Calu3 (cell line): ENCODE results near the gene SMC4. TPM values are rescaled to one million over a fixed set of nuclear protein-coding genes. Genes with fewer than 3 reads are reported as not detected.

Experiments
- BruUV-seq: library from RNA; stranded (reverse); fragments of 400-500 nt; replicated peaks from 2 replicates; lab custom pipeline; 2021; lab: Mats Ljungman, UMichigan
- CTCF ChIA-PET: fragments of 300-600 bp; sonication (Branson Sonifier 250); formaldehyde crosslinking; loops from one replicate; lab custom pipeline; 2022; ENCODE audit warnings: antibody characterized with exemption; lab: Charles Lee
- DNase-seq: peaks from one replicate; pipeline ENCODE4 v3.0.0; 2022
- H3K27ac Mint-ChIP-seq: one replicate; pipeline ENCODE4 v1.8.0; 2022; ENCODE audit warnings: mixed read lengths; ENCODE audit not compliant: unreplicated experiment
- H3K27me3 Mint-ChIP-seq: one replicate; pipeline ENCODE4 v1.8.0; 2022; ENCODE audit warnings: mixed read lengths; ENCODE audit not compliant: unreplicated experiment
- H3K36me3 Mint-ChIP-seq: one replicate; pipeline ENCODE4 v1.8.0; 2022; ENCODE audit warnings: mild to moderate bottlenecking, moderate library complexity, mixed read lengths; ENCODE audit not compliant: insufficient read depth, unreplicated experiment
- H3K4me1 Mint-ChIP-seq: one replicate; pipeline ENCODE4 v1.8.0; 2022; ENCODE audit warnings: mild to moderate bottlenecking, low read depth, mixed read lengths; ENCODE audit not compliant: unreplicated experiment
- H3K4me3 Mint-ChIP-seq: one replicate; pipeline ENCODE4 v1.8.0; 2022; ENCODE audit warnings: mild to moderate bottlenecking, low read depth, moderate library complexity, mixed read lengths; ENCODE audit not compliant: unreplicated experiment
- H3K9me3 Mint-ChIP-seq: one replicate; pipeline ENCODE4 v1.8.0; 2022; ENCODE audit warnings: low read depth, mixed read lengths; ENCODE audit not compliant: unreplicated experiment
- intact Hi-C: fragments of 100-400 bp; cut with micrococcal nuclease; formaldehyde crosslinking; loops from one replicate; pipeline ENCODE4 v1.10.0; 2022; ENCODE audit not compliant: unreplicated experiment
- total RNA-seq: library from RNA; stranded (reverse); gene quantifications from 2 replicates; pipeline ENCODE4 v1.2.3, GENCODE V29; 2022
- TF ChIP-seq, protein P1 (sequence below): fragments of 200-600 bp; IDR thresholded peaks from one replicate; pipeline ENCODE4 v1.8.0; 2022; ENCODE audit warnings: antibody characterized with exemption; ENCODE audit not compliant: unreplicated experiment

The SMC4 gene
- total RNA-seq, 1 experiment from 2014 or later, result 256 TPM

DNA sequence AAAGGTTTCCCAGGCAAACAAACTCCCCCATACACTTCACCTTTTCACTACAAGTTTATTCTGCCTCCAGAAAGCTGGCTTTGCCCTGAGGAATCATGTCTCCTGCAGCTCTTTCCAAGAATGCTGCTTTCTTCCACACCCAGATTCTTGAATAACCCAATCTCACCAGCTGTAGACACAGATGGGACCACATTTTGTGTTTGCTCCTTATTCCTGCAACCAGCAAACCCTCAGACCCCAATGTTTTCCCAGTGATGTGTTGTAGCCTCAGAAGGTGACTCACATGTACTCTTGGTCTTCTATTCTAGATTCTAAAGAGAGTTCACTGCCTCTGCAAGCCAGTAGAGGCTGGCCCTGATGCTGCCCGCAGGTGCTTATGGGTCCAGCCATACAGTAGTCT lies 73.8 kb downstream of the SMC4 start:
- intact Hi-C loops, result no loop called here
- Mint-ChIP-seq H3K27me3 (peaks cover 13% of the 10 kb centered on the region), H3K36me3 (no peaks in the 10 kb centered on the region), H3K27ac (no peak overlapping the region), H3K9me3 (peaks cover 12% of the 10 kb centered on the region), H3K4me1 (no peaks in the 10 kb centered on the region), H3K4me3 (no peak overlapping the region)
- TF ChIP-seq, protein P1, sequence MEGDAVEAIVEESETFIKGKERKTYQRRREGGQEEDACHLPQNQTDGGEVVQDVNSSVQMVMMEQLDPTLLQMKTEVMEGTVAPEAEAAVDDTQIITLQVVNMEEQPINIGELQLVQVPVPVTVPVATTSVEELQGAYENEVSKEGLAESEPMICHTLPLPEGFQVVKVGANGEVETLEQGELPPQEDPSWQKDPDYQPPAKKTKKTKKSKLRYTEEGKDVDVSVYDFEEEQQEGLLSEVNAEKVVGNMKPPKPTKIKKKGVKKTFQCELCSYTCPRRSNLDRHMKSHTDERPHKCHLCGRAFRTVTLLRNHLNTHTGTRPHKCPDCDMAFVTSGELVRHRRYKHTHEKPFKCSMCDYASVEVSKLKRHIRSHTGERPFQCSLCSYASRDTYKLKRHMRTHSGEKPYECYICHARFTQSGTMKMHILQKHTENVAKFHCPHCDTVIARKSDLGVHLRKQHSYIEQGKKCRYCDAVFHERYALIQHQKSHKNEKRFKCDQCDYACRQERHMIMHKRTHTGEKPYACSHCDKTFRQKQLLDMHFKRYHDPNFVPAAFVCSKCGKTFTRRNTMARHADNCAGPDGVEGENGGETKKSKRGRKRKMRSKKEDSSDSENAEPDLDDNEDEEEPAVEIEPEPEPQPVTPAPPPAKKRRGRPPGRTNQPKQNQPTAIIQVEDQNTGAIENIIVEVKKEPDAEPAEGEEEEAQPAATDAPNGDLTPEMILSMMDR, result no peak
- no TSS peak for BruUV-seq
- no peak for DNase-seq
- CTCF ChIA-PET, result no interaction called here

DNA sequence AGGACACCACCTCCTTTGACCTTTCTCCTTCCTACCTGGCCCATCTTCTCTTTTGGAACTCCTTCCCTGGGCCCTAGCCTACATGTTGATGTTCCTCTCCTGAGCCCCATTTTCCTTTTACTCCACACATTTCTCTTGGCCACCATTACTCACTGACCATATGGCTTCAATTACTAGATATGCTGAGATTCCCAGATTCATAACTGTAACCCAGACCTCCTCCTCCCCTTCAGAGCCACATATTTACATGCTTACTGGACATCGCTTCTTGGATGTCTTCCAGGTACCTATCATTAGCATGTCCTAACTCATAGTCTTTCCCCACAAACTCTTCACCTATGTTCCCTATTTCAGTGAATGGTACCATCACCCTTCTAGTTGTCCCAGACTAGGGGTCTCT lies 74.5 kb downstream of the SMC4 start:
- BruUV-seq, result no TSS peak

DNA sequence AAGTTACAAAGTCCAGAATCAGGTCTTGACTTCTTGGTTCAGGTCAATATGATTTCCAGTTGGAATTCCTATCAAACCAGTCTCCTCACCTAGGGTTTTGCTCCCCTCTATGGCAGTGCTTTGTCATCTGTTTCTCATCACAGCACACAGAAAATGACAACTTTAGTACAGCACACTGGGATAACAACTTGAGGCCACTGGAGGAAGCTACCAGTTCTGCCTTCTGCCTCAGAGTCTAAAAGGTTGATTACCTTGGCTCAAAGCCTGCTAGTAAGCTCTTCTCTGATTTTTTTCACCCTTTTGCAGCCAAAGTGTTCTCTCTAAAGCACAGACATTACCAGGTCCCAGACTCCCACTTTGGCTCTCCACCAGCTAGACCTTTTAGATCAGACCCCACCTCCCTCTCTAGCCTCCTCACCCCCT lies 75.0 kb downstream of the SMC4 start:
- peaks cover 6% of the 10 kb centered on the region for H3K9me3 Mint-ChIP-seq
- H3K36me3 Mint-ChIP-seq, result no peaks in the 10 kb centered on the region
- intact Hi-C loops, result no loop called here
- no peak for DNase-seq
- BruUV-seq, result no TSS peak
- CTCF ChIA-PET, result no interaction called here
- no peak overlapping the region for H3K27ac Mint-ChIP-seq
- H3K4me3 Mint-ChIP-seq, result no peak overlapping the region
- TF ChIP-seq, protein P1, result no peak
- no peaks in the 10 kb centered on the region for H3K4me1 Mint-ChIP-seq
- H3K27me3 Mint-ChIP-seq, result peaks cover 4% of the 10 kb centered on the region

More for the DNA sequence above, 74.5 kb downstream of the SMC4 start:
- TF ChIP-seq, protein P1, result no peak
- Mint-ChIP-seq H3K4me1 (no peaks in the 10 kb centered on the region), H3K36me3 (no peaks in the 10 kb centered on the region), H3K27ac (no peak overlapping the region), H3K4me3 (no peak overlapping the region), H3K27me3 (peaks cover 9% of the 10 kb centered on the region), H3K9me3 (peaks cover 10% of the 10 kb centered on the region)
- intact Hi-C loops, result no loop called here
- CTCF ChIA-PET, result no interaction called here
- DNase-seq, result no peak

DNA sequence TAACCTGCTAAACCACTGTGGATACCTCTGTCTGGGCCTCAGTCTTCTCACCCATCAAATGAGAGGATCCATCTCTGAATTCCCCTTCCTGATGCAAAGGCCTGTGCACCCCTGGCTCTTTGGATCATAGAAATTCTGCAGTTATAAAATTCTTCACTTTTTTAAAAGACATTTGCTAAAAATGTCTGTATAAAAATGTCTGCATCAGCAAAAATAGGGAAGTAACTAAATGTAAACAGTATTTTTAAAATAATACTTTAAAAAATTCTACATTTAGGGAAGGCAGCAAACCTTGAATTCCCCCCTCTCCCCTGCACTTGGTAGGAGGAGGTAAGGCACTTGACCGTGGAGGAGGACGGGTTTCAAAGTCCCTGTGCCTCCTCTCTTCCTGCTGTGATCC lies 75.7 kb downstream of the SMC4 start:
- CTCF ChIA-PET, result no interaction called here
- Mint-ChIP-seq H3K27me3 (no peaks in the 10 kb centered on the region), H3K4me3 (no peak overlapping the region), H3K36me3 (no peaks in the 10 kb centered on the region), H3K27ac (no peak overlapping the region), H3K4me1 (no peaks in the 10 kb centered on the region), H3K9me3 (no peaks in the 10 kb centered on the region)
- DNase-seq, result no peak
- no TSS peak for BruUV-seq
- intact Hi-C loops, result no loop called here
- TF ChIP-seq, protein P1, result no peak
